HL-60/S4 (cell line): Measurements from ENCODE around the gene PAPPA.

Source experiments
- in situ Hi-C: fragments of 300-500 bp; cut with MboI; formaldehyde crosslinking; loops from 2 replicates; pipeline ENCODE4 v1.14.3; 2022; ENCODE audit warnings: low sequenced_read_pairs

PAPPA gene

DNA sequence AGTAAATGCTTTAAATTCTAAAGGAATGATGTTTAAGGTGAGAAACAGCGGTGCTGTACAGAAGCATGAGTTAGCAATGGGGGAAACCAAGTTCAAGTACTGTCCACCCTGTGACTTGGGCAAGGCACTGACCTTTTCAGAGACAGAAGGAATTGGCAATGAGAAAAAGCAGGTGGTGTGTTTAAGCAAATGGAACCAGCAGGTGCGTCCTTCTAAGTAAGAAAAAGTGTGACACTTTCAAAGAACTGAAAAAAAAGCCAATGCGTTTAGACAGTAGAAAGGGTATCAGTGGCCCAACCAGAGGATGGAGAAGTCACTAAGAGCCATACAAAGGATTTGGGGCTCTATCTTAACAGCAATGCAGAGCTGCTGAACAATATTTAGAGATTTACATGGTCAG is 250.6 kb downstream of the PAPPA start:
- in situ Hi-C loops = no loop called here

DNA sequence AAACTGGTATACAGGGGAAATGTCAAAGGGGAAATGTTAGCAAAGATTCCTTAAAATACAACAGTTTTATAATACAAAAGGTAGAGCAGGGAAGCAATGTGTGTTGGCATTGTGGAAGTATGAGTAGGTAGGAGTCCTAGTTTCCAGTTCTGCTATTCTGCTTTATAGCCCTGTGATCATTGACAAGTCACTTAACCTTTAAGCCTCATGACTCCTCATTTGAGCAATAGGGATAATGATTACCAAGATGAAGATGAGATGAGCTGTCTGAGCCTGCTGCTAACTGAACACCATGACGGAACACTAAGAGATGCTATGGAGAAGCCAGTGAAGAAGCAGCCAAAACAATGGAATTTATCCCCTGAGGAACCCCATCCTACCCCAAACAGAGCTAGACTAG is 251.7 kb downstream of the PAPPA start:
- in situ Hi-C loops = no loop called here

DNA sequence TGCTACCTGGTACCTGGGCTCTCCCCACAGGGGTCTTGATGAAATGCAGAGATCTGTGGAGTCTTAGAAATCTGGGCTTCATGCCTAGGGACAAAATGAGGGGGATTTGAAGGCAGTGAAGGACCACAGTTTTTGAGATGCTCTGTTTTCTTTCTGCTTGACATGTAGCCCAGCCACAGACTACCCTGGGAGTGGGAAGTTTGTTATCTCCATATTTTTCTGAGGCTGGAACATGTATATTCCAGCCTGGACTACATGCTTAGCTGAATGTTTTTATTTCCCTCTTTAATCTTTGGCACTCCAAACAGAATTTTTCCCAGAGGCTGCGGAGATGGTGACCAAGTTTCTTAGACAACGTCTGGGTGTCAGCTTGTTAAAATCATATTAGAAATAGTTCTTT is 252.9 kb downstream of the PAPPA start:
- in situ Hi-C loops = no loop called here

DNA sequence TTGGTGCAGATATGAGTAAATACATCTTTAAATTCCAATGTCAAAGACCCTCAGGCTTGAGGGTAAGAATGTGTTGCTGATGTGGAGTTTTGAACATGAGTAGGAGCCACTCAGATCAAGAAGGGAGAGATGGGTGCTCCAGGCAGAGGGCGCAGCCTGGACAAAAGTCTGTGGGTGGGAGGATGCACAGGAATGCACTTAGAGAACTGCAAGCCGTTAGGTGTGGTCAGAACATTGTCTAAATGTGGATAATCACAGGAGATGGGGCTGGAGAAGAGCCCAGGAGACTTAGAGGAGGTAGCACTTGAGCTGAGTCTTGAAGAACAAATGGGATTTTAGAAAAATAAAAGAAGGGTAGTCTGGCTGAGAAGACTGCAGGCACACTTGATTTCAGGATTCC is 255.5 kb downstream of the PAPPA start:
- in situ Hi-C loops = no loop called here

DNA sequence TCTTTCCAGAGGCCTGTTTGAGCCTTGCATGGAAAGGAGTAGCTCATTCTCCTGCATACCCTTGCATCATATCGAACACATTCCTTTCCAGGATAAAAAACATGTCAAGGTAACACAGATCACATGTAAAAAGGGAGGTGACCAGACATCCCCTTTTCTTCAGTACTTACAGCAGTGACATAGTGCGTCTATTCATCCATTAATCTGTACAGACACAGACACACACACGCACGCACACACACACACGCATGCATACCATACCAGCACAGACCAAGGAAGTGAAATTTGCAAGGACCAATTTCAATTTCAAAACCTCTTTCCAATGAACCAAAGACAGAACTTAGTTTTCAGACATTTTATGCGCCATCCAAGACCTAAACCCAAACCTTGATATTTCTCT is 256.0 kb downstream of the PAPPA start:
- in situ Hi-C loops = no loop called here

DNA sequence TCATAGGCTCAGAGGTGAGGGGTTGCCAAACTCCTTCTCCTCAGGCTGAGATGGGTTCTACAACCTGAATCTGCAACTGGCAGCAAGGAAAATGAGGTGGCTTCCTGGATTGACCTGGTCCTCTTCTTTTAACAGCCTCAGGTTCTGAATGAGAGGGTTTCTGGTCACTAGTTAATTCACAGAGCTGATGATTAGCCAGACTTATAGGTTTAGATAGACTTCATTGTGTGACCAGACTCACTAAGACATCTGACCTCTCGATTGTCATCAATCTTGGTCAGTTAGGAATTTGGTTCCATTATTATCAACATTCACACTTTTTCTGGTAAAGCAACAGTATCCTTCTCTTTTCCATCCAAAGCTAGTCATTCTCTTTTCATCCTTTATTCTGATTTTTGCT is 257.9 kb downstream of the PAPPA start:
- in situ Hi-C loops = no loop called here

DNA sequence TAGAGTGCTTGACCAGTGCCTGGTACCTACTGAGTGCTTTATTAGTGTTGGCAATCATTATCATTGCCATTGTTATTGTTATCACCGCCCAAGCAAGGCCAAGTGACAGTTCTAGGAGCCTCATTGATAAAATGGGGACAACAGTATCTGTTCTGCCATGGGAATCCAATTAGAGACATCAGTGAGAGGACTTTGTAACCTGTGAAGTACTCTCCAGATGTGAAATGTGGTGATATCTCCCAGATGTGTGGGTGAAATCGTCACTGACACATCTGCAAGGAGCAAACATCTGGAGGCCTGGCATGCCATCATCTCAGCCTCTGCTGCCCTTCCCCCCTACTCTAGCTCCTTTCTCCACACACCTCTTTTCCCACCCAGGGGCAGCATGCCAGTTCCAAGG is 260.8 kb downstream of the PAPPA start:
- in situ Hi-C loops = no loop called here

DNA sequence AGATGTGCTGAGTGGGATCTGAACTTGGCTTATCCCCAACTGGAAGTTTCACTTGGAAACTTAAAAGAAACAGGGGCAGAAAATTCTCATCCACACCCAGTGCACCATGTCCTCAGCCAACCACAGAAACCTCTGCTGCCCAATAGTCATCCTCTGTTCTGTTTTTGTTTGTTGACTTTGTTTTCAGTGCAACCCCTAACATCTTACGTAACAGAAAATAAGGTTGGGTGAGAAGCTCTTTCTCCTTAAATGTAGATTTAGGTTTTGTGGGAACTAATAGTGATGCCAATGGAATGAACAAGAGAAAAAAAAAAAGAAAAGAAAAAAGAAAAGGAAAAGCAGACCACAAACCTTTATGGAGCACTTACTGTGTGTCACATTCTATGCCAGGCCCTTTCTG is 262.8 kb downstream of the PAPPA start:
- in situ Hi-C loops = no loop called here

DNA sequence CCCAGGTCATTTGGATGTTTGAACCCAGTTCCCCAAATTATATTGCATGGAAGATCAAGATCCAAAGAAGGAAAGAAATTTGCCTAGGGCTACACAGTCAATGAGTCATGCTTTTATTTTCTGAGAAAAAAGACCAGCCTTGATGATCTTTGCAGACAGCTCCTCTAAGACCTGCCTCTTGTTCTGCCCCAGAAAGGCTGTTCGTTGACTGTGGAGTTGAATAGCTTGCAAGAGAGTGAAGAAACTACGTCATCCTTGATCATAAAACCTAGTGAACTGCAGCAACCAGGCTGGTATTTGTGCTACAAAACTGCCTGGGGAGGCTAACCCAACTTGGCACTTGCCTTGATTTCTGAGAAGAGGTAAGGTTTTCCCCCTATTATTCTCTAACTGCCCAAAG is 263.9 kb downstream of the PAPPA start:
- in situ Hi-C loops = no loop called here

DNA sequence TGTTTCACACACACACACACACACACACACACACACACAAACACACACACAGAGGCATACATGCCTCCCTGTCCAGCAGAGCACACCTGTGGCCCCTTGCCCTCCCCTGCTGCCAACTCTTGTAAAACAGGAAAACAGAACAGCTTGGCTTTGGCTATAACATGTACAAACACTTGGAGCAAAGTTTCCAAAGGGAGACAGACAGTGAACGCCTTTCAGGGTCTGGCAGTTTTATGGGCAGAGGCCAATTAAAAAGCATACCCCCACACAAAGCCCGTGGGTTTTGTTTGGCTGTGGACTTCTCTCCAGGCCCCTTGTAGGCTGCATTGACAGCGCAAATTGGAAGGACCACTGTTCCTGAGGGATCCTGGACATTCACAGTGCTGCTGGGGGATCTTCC is 265.6 kb downstream of the PAPPA start:
- in situ Hi-C loops = no loop called here

DNA sequence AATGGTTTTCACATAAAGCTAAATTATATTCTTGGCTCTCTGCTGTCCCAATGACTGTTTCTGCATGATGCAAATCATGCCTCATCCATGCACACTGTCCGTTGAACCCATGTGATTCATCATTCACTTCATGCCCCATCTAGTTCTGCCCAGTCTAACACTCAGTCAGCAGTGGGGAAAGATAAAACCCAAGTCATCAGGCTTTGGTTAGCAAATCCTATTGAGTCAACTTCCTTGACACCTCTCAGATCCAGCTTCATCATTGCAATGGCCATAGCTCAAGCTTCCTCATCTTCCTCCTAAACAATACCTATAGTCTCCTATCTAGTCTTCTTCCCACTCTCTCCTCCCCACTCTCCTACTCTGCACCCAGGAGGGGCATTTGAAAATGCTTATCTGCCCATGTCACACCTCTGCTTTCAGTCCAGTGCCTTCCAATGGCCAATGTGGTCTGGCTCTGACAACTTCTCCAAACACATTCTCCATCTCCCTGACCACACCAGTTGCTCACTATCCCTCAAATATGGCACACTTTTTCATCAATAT is 267.5 kb downstream of the PAPPA start:
- in situ Hi-C loops = no loop called here

DNA sequence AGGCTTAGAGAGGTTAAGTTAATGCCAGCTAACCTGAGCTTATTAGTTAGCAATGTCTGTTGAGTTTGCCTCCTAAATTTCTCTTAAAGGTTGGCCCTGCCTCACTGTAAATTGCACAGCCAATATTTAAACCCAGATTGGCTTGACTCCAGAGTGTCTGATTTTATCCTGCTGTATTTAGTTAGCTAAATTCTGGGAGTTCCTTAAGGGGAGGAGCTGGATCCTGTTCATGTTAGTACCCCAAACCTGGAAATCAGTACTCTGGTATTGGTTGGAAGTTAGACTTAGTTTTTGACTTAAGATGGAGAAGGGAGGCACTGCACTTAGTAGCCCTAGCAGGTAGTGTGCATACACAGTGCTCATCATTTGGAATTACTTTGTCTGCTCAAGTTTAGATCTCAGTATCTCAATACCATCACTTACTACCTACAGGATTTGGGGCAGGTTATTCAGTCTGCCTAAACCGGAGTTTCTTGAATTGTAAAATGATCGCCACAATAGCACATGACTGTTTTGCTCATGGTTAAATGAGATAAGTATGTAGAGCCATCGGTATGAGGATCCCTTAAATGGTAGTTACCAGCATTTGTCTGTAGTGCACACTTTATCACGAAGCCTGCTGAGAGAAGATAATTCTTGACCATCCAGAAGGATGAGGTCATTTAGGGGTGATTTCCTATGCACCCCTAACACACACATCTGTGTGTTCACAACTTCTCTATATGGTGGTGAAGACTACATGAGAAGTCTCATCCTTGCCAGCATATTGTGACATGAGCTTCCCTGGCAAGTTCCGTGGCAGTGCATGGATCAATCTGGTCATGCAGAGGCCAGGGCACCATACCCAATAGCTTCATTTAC is 268.8 kb downstream of the PAPPA start:
- in situ Hi-C loops = no loop called here

DNA sequence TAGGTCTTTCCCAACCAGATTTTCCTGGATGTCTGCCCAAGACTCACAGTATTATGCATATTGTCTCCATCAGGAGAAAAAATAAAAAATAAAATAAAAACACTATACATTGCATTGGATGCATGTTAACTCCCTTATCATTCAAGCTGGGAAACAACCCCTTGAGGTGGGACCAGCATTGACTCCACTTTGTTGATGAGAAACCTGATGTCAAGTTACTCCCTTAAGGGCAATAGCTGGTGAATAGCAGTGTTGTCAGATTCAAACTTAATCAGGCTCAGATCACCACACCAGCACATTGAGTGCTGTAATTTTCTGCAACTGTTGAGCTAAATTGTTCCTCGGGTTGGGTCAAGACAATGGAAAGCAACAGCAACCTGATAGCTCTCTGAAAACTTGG is 269.6 kb downstream of the PAPPA start:
- in situ Hi-C loops = no loop called here

DNA sequence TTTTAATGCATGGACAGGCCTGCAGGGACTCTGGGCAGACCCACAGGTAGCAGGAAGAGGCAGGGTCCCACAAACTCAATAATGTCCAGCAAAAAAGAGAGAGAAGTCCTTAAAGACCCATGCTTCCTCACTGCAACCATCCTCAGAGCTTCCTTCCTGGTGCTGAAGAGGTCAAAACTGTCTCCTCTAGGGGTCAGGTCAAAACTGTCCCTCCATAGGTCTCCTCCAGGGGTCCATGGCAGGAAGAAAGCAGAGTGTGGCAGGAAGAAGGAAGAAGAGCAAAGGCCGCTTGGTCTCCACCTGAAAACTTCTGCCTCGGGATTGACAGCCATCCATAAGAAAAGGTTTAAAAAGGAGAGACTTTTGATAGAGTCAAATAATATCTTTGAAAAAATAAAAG is 271.7 kb downstream of the PAPPA start:
- in situ Hi-C loops = no loop called here

DNA sequence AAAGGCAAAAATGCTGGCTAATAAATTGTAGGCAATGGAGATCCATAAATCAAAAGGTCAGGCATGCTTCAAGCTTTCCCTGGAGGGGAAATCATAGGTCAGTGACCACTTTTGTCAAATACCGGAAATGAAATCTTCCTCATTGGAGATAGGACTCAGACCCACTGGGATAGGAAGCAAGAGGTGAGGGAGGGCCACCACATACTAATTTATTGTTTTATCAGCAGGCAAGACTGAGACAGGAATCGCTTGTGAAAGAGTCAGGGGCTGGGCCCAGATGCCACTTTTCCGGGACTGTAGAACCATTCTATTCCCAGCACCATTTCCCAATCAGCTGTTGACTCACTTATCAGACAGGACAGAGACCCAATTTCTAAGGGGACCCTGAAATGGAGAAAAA is 277.3 kb downstream of the PAPPA start:
- in situ Hi-C loops = no loop called here

DNA sequence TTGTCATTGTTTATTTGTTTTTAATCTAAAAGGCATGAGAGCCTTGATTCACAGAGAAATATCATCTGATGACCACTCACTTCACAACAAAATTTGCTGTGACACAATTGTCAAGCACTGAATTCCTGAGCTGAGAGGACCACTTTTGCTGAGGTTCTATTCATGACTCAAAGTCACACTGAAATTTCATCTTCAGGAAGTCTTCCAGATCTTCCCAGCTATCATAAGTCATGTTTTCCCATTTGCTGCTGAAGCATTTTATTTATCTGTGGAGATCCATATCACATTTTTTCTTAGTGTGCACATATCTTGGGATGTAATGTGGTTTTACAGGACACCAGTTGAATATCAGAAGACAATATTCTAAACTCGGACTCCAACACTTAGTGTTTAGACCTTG is 278.5 kb downstream of the PAPPA start:
- in situ Hi-C loops = no loop called here

DNA sequence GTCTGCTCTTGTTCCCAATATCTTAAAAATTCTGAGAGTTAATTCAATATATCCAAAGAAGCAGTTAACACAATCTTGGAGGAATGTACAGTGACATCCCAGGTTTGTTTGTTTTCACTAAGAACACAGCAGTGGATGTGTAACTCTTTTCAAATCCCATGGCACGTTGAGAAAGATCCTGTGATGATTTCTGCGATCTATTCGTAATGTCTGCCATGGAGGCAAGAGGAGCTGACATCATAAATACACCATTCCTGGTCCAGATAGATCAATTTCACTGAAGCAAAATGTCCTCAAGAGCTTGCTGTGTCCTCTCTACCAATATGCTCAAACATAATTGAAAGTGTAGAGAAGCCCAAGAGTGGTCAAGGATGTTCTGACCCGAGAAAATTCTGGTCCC is 280.7 kb downstream of the PAPPA start:
- in situ Hi-C loops = no loop called here

DNA sequence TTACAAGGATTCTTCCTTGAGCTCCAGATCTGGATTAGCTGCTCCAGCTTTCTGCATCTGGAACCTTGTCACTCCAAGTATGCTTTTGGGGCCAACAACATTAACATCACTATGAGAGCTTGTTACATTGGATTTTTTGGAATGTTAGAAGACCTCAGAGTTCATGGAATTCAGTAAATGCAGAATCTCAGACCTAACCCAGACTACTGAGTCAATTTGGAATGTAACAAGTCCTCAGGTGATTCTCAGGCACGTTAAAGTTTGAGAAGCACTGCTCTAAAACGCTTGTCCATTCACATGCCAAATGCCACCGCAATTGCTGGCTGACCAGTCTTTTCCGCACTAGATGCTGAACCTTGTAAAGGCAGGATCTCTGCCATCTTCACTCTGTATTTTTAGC is 282.1 kb downstream of the PAPPA start:
- in situ Hi-C loops = no loop called here

DNA sequence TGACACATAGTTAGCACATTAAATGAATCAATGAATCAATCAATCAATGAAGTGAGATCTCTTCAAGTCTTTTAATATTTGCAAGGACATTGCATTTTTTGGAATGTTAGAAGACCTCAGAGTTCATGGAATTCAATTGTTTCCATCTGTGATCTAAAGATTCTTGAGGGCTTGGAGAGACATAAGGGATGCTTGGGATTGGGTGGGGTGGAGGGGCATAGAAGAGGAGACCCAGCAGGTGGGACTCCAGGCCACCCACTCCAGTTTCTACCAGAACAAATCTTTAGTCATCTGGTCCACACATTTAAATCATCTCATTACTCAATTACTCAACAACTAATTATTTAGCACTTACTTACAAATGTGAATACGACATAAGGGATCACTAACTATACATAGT is 282.5 kb downstream of the PAPPA start:
- in situ Hi-C loops = no loop called here

DNA sequence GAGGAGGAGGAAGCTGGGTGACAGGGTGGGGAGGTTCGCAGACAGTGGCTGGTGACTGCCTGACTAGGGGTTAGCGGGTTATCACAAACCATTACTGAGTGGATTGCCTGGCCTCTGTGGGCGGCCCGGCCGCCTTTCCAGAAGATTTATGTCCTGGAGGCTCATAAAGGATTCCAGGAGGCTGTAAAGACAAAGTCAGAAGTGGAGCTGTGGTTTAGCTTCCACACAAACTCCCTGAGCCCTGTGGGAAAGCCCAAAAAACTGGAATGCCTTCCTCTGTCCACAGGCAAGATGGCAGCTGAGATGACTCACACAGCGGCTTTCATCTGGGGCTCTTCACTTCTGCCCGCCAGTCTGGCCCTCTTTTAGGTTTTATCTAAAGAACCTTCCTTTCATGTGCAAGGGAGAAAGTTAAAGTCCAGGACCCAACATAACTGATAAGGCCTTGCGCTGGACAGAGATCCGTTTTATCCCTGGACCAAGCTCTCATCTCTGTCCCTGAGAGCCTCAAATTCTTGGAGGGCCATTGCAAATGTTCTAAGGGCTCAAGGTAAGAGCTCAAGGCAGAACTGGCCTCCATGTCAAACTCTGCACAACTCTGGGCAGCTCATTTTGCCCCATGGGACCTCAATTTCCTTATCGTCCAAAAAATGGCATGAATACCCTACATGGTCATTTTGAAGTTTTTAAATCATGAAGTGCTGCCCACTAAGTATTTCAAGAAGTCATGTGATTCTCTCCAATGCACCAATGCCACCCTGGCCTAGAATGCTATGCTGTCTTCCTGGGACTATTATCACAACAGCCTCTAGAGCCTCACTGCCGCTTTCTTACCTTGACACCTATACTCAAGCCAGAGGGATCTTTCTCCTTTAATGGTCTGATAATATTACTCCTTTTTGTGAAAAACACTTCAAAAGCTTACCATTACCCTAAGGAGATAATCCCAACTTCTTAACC is 284.1 kb downstream of the PAPPA start:
- in situ Hi-C loops = no loop called here

DNA sequence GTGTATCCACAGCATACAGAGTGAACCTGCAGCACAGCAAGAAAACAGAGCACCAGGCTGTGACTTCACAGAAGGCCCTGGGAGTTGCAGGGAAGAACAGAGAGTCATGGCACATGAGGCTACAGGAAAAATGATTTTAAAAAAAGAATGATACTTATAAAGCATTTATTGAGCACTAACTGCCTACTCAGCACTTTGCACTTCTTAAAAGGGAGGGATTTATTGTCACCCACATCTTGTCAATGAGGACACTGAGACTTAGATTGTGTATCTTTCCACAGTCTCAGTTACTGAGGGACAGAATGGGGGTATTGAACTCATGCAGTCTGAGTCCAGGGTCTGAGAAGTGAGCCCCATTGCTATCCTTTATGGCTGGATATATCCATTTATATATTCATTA is 288.9 kb downstream of the PAPPA start:
- in situ Hi-C loops = no loop called here

DNA sequence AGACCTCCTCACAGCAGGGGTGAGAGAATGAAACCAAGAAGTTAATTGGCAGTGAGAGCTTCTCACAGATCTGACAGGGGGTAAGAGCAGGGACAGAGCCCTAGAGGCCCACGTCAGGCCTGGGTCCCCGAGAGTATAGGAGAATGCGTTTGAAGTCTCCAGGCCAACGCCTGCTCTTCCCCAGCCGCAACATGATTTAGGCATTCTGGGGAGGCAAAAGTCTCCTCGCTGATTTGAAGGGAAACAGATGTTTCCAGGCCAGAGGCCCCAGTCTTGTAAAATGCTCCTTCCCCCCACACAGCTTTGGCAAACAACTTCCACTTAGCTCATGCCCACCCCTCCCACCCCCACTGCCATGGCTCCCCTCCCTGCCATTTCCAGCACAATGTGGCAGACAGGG is 294.3 kb downstream of the PAPPA start:
- in situ Hi-C loops = no loop called here
